NT2/D1 (cell line): Measurements from ENCODE around the gene LMNTD2.

ENCODE experiments used
- DNase-seq: peaks from one replicate; pipeline ENCODE4 v3.0.0-alpha.2; 2011; ENCODE audit warnings: low read depth, low spot score
- H3K27me3 ChIP-seq: 2 replicates; pipeline ENCODE4 v1.6.0; 2011; ENCODE audit warnings: mild to moderate bottlenecking; ENCODE audit not compliant: insufficient read length, insufficient read depth
- H3K36me3 ChIP-seq: 2 replicates; pipeline ENCODE4 v1.6.1; 2011; ENCODE audit warnings: mild to moderate bottlenecking, low read length, mixed read lengths; ENCODE audit not compliant: insufficient read depth, insufficient read length
- H3K4me1 ChIP-seq: 2 replicates; pipeline ENCODE4 v1.5.1; 2011; ENCODE audit not compliant: insufficient read depth, insufficient read length
- H3K4me3 ChIP-seq: 2 replicates; pipeline ENCODE4 v1.5.1; 2011; ENCODE audit warnings: low read depth; ENCODE audit not compliant: insufficient read length
- H3K9ac ChIP-seq: 2 replicates; pipeline ENCODE4 v1.6.0; 2011; ENCODE audit warnings: low read depth; ENCODE audit not compliant: insufficient read length
- H3K9me3 ChIP-seq: 2 replicates; pipeline ENCODE4 v1.5.1; 2011; ENCODE audit warnings: mild to moderate bottlenecking, low read length; ENCODE audit not compliant: insufficient read depth
- SUZ12 ChIP-seq: IDR thresholded peaks from 2 replicates; pipeline ENCODE4 v1.6.1; 2011; ENCODE audit not compliant: insufficient read length, insufficient read depth; ENCODE audit errors: extremely low read depth
- YY1 ChIP-seq: IDR thresholded peaks from 2 replicates; pipeline ENCODE4 v1.6.1; 2011; ENCODE audit not compliant: insufficient read length, insufficient read depth
- ZNF274 ChIP-seq: IDR thresholded peaks from 2 replicates; pipeline ENCODE4 v1.6.1; 2011; ENCODE audit warnings: mild to moderate bottlenecking, low read depth, low read length

LMNTD2 gene

DNA sequence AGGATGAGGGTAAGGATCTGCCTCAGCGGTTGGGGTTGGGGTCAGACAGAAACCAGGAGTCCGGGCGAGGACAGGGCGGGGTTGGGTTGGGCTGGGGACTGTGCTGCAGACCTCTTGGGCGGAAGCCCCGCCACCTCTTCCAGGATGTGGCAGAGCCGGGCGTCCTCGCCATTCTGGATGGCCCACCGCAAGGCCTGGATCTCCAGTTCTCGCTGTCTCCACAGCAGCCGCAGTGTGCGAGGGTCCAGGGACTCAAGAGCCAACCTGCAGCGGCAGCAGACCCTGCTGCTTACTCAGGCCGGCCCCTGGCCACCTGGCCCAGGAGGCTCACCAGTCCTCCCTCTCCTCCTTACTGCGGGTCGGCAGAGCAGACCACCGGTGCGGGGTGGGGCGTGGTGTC, 2.0 kb downstream of the LMNTD2 start:
- no peak for TF ChIP-seq ZNF274
- TF ChIP-seq YY1, result no peak
- no peak for TF ChIP-seq SUZ12
- Histone ChIP-seq H3K4me1 (peaks cover 38% of the 10 kb centered on the region), H3K4me3 (no peak overlapping the region), H3K9ac (no peak overlapping the region), H3K36me3 (peaks cover 19% of the 10 kb centered on the region), H3K27me3 (peaks cover 36% of the 10 kb centered on the region), H3K9me3 (no peaks in the 10 kb centered on the region)
- DNase-seq, result no peak

DNA sequence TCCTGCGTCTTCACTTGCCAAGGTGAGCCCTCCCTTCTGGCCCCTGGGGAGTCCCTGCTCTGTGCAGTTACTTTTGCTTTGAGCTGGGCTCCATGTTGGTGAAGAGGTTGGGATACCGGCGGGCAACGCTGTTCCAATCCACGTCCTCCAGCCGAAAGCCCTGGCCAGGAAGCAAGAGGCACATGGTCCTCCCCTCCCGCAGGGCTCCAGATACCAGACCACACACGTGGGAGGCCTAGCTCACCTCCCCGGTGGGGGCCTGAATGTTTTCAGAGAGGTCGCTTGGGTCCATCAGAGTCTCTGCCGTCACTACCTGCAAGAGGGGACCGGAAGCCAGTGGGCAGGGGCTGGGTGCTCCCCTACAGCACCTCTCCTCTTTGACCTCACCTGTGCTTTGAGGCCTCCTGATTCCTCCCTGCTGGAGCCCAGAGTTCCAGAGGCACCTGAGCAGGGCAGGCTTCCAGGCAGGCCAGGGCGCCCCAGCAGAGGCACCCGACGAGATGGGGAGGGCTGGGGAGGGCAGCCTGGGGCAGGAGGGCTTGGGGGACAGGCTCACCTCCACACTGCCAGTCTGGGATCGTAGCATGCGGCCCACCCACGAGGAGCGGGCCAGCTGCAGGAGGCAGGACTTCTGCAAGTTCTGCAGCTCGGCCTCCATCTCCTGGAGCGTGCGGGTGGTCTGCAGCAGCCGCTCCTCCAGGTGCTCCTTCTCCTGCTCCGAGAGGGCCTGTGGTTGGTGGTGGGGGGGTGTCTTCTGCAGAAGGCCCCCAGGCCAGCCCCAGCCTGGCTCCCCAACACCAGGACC, 3.0 kb downstream of the LMNTD2 start:
- TF ChIP-seq SUZ12 (no peak), ZNF274 (no peak), YY1 (no peak)
- no peak overlapping the region for H3K9ac ChIP-seq
- DNase-seq, result no peak
- H3K27me3 ChIP-seq, result peaks cover 36% of the 10 kb centered on the region
- H3K4me3 ChIP-seq, result no peak overlapping the region
- H3K4me1 ChIP-seq, result peaks cover 44% of the 10 kb centered on the region
- H3K36me3 ChIP-seq, result peaks cover 9% of the 10 kb centered on the region
- H3K9me3 ChIP-seq, result no peaks in the 10 kb centered on the region

DNA sequence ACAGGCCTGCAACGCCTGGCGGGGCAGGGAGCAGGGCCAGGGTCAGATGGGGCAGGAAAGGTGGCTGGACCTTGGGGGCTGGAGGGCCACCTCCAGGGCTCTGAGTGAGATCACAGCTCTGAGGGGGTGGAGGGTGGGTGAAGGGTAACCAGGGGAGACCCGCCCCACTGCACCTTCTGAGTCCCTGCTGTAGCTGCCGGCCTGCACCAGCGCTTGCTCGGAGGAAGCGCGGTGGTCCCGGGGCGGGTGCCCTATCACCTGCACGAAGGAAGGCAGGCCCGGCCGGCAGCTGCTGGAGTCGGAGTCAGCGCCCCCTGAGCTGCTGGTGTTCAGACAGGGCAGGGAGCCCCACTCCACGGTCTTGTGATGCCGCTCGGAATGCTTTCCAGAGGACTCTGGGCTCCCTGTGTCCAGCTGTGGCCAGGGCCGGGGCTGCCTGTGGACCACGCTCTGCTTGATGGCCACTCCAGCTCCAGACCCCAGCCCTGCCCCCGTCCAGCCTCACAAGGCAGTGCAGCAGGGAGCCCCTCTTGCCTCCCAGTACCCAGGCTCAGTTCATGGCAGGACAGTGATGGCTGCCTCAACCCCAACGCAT, 3.8 kb downstream of the LMNTD2 start:
- Histone ChIP-seq H3K36me3 (peaks cover 1% of the 10 kb centered on the region), H3K27me3 (peaks cover 36% of the 10 kb centered on the region), H3K9ac (no peak overlapping the region), H3K4me3 (no peak overlapping the region), H3K4me1 (peaks cover 38% of the 10 kb centered on the region), H3K9me3 (no peaks in the 10 kb centered on the region)
- no peak for TF ChIP-seq YY1
- TF ChIP-seq SUZ12, result no peak
- TF ChIP-seq ZNF274, result no peak
- DNase-seq, result no peak

DNA sequence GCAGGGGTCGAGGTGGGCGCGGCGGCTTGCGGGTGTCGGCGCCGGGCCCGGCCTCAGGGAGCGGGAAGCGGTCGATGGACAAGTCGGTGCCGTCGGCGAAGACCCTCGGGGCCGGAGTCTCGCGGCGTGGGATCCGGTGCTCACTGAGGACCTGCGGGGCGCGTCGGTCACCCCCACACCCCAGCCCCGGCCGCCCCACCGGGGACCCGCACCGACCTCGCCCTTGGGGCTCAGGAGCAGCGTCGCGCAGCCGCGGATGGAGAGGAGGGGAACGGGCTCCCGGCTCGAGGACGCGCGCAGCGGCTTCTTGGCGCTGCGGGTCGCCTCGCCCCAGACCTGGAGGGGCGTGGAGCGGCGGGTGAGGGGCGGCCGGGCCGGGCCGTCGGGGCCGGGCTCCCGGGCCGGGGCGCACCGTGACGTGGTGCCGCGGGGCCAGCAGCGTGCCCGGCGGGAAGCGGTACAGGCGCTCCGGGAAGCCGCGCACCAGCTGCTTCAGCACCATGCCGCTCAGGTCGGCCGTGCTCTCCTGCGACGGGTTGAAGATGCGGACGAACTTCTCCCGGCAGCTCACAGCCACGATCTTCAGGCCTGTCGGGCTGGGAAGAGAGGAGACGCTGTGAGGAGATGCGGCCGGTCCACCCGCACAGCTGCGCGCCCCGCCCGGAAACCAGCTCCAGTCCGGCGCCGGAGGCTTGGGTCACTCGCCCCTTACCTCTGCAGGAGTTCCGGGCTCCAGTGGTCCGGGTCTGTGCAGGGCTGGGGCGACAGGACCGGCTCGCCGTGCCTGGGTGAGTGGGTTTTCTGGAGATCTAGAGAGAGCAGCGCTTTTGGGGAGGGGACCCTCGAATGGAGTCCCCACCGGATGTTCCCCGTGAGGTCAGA, 4.5 kb downstream of the LMNTD2 start:
- H3K36me3 ChIP-seq, result no peaks in the 10 kb centered on the region
- no peaks in the 10 kb centered on the region for H3K9me3 ChIP-seq
- peaks cover 35% of the 10 kb centered on the region for H3K4me1 ChIP-seq
- peaks cover 36% of the 10 kb centered on the region for H3K27me3 ChIP-seq
- peak overlapping the region; percentile 59 for H3K4me3 ChIP-seq
- H3K9ac ChIP-seq, result peak overlapping the region; percentile 72
- DNase-seq, result no peak
- TF ChIP-seq ZNF274 (no peak), YY1 (no peak), SUZ12 (no peak)

DNA sequence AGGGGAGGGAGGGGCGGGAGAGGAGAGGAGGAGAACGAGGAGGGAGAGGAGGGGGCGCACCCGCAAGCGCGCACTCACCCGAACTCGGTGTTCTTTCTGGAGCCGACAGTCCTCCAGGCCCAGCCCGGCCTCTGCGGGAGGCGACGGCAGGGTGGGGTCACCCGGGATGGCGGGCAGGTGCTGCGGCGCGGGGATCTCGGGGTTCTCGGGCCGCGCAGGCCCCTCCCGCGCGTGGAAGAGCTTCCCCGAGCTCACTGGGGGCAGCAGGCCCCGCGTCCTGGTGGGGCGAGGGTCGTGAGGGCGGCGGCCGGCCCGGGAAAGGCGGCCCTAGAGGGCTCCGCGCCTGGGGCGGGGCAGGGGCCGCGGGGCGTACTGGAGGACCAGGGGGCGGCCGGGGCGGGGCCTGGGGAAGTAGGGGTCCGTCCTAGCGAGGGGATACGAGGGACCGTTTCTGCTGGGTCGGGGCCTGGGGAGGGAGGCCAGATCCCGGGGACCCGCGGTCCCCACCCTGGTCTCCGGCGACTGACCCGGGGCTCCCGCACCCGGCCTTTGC, 5.2 kb downstream of the LMNTD2 start:
- H3K27me3 ChIP-seq, result peaks cover 36% of the 10 kb centered on the region
- no peak for DNase-seq
- peak overlapping the region; percentile 77 for H3K9ac ChIP-seq
- no peak for TF ChIP-seq YY1
- no peak for TF ChIP-seq SUZ12
- TF ChIP-seq ZNF274, result no peak
- H3K4me1 ChIP-seq, result peaks cover 35% of the 10 kb centered on the region
- H3K9me3 ChIP-seq, result no peaks in the 10 kb centered on the region
- H3K4me3 ChIP-seq, result peak overlapping the region; percentile 59
- no peaks in the 10 kb centered on the region for H3K36me3 ChIP-seq

DNA sequence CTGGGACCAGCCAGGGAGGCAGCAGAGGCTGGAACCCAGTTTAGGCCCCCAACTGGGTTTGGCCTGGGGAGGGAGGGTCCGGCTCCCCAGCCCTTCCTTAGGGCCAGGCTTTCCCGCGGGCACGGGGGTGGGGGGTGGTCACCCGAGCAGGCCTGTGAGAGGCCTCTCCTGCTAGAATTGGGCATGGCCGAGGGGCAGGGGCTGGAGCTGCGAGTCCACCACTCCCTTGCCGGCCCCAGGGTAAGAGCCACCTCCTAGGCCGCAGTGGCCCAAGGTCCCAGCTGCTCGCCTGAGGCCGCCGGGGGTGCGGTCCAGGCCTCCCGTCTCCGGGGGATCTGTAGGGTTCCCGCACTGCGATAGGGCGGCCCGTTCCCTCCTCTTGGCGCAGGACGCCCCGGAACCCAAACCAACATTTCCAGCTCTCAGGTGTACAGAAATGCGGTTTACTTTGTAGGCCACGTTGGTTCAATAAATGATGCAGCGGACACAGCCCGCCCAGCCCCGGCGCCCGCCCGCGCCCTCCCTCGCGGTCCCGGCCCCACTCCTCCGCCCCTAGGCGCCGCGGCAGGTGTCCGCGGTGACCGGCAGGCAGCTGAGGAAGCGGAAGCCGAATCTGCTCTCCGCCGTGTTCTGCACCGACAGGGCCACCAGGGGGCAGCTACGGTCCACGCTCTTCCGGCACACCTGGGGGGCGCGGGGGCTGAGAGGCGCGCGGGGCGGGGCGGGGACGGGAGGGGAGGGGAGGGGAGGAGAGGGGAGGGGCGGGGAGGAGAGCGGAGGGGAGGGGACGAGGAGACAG, 5.9 kb downstream of the LMNTD2 start:
- DNase-seq, result peak; percentile 61

More for the DNA sequence above, 5.9 kb downstream of the LMNTD2 start:
- H3K9ac ChIP-seq, result peak overlapping the region; percentile 32
- H3K36me3 ChIP-seq, result no peaks in the 10 kb centered on the region
- peaks cover 36% of the 10 kb centered on the region for H3K27me3 ChIP-seq
- H3K4me3 ChIP-seq, result no peak overlapping the region
- TF ChIP-seq YY1, result no peak
- no peak for TF ChIP-seq ZNF274
- TF ChIP-seq SUZ12, result no peak
- H3K9me3 ChIP-seq, result no peaks in the 10 kb centered on the region
- H3K4me1 ChIP-seq, result peaks cover 29% of the 10 kb centered on the region
